AG10803 (cell line): ENCODE data around the gene C19orf33.
A peak's percentile ranks its signal among the peaks of the same experiment; 100 is the strongest.
"Not testable (repeated sequence)": the region's sequence is repeated elsewhere in the genome, so short reads cannot be mapped to it uniquely, and the experiment has no call there.

Source experiments
- DNase-seq: peaks from one replicate; pipeline ENCODE4 v3.0.0; 2010; ENCODE audit warnings: low read depth
- H3K4me3 ChIP-seq: 2 replicates; pipeline ENCODE4 v1.5.1; 2011; ENCODE audit warnings: mild to moderate bottlenecking, low read length, control low read depth
- CTCF ChIP-seq: conservative IDR thresholded peaks from 2 replicates; pipeline ENCODE4 v1.5.1; 2011; ENCODE audit warnings: mild to moderate bottlenecking, low read length, control low read depth, inconsistent platforms

Gene C19orf33

GRCh38 chr19:38303517-38304351 is at the start of gene C19orf33:
Gene C19orf33, plus strand, starts transcription at chr19:38304251. Its CDS starts 11 bp downstream, at chr19:38304262.
- TF ChIP-seq CTCF, result no peak
- DNase-seq, result no peak

GRCh38 chr19:38255383-38256014 is 48.6 kb upstream of the C19orf33 start:
- no peak for TF ChIP-seq CTCF
- no peak for DNase-seq

More at GRCh38 chr19:38303517-38304351, at the start of gene C19orf33:
- no peak within 1 kb of the TSS for H3K4me3 ChIP-seq

GRCh38 chr19:38261942-38262341 is 42.1 kb upstream of the C19orf33 start:
- not testable (repeated sequence) for DNase-seq, H3K4me3 ChIP-seq

More at GRCh38 chr19:38255383-38256014, 48.6 kb upstream of the C19orf33 start:
- no peak overlapping the region for H3K4me3 ChIP-seq

- DNase-seq, result no peak
- no peak for TF ChIP-seq CTCF
- no peak overlapping the region for H3K4me3 ChIP-seq
Observed at GRCh38 chr19:38262585-38263268, 41.3 kb upstream of the C19orf33 start.

GRCh38 chr19:38263689-38264485 is 40.2 kb upstream of the C19orf33 start:
- DNase-seq, result peak; percentile 81

GRCh38 chr19:38264486-38265212 is 39.4 kb upstream of the C19orf33 start, which contains the start of gene SPINT2:
Gene SPINT2, plus strand, starts transcription at chr19:38264573. Its CDS starts 320 bp downstream, at chr19:38264893.
- peak within 1 kb of the TSS; percentile 47 for H3K4me3 ChIP-seq
- no peak for DNase-seq
- no peak for TF ChIP-seq CTCF

More at GRCh38 chr19:38263689-38264485, 40.2 kb upstream of the C19orf33 start:
- TF ChIP-seq CTCF, result no peak
- H3K4me3 ChIP-seq, result peak overlapping the region; percentile 47
